H1 (cell line): ENCODE data around the gene NTN1. TPM values are rescaled to one million over a fixed set of nuclear protein-coding genes. Genes with fewer than 3 reads are reported as not detected.

Source experiments
- CTCF ChIA-PET: fragments of 300-600 bp; sonication (Branson Sonifier 250); formaldehyde crosslinking; loops from one replicate; lab custom pipeline; 2021; ENCODE audit not compliant: partially characterized antibody; lab: Charles Lee
- POLR2A ChIA-PET: fragments of 300-600 bp; sonication (Branson Sonifier 250); formaldehyde crosslinking; loops from one replicate; lab custom pipeline; 2021; ENCODE audit warnings: inconsistent platforms; ENCODE audit not compliant: partially characterized antibody; lab: Charles Lee
- DNase-seq, 2 experiments: peaks; one replicate each; pipeline versions ENCODE4 v3.0.0 to v3.0.0-alpha.2; 2010 to 2022; ENCODE audit warnings: low spot score in 2 of 2, low read depth in 1 of 2, mixed read lengths in 1 of 2
- FAIRE-seq: peaks from 2 replicates; lab custom pipeline; 2011; peaks lifted over from hg19 to GRCh38; lab: Jason Lieb, UNC
- H2AFZ ChIP-seq: 2 replicates; pipeline ENCODE4 v1.8.1; 2012; ENCODE audit warnings: low read length, inconsistent platforms
- H2AK5ac ChIP-seq: 2 replicates; pipeline ENCODE4 v1.6.1; 2013; ENCODE audit warnings: low read depth, low read length
- H2BK120ac ChIP-seq: replicated peaks from 2 replicates; pipeline ENCODE3; 2013; ENCODE audit warnings: low read depth, low read length, inconsistent platforms
- H2BK12ac ChIP-seq: 2 replicates; pipeline ENCODE4 v1.6.1; 2013; ENCODE audit warnings: low read depth, low read length
- H2BK15ac ChIP-seq: 2 replicates; pipeline ENCODE4 v1.6.1; 2013; ENCODE audit warnings: low read length
- H2BK20ac ChIP-seq: 2 replicates; pipeline ENCODE4 v1.6.1; 2013; ENCODE audit warnings: low read length
- H2BK5ac ChIP-seq: 2 replicates; pipeline ENCODE4 v1.6.1; 2013; ENCODE audit warnings: low read depth, low read length
- H3K14ac ChIP-seq: 2 replicates; pipeline ENCODE4 v1.6.1; 2013; ENCODE audit warnings: inconsistent platforms; ENCODE audit not compliant: insufficient read length
- H3K18ac ChIP-seq: 2 replicates; pipeline ENCODE4 v1.6.1; 2013; ENCODE audit warnings: low read length; ENCODE audit errors: extremely low read depth
- H3K23ac ChIP-seq: 2 replicates; pipeline ENCODE4 v1.6.1; 2013; ENCODE audit warnings: inconsistent platforms; ENCODE audit not compliant: insufficient read length
- H3K23me2 ChIP-seq: 2 replicates; pipeline ENCODE4 v1.6.1; 2013; ENCODE audit warnings: low read depth, low read length
- H3K27ac ChIP-seq: 2 replicates; pipeline ENCODE4 v1.6.1; 2011; ENCODE audit warnings: low read depth, low read length, inconsistent platforms
- H3K27me3 ChIP-seq, 4 experiments: replicated peaks in 1 of 4; 1 replicate in 1 of 4; 2 replicates in 3 of 4; pipeline versions ENCODE4 v1.6.1 to v1.8.1; 2011 to 2013; ENCODE audit warnings: low read length in 3 of 4, mild to moderate bottlenecking in 3 of 4, inconsistent platforms in 2 of 4, mixed read lengths in 2 of 4, moderate library complexity in 1 of 4; ENCODE audit not compliant: control insufficient read depth in 3 of 4, insufficient read depth in 3 of 4; ENCODE audit errors: extremely low read depth in 1 of 4
- H3K36me3 ChIP-seq, 4 experiments: 2 replicates each; pipeline versions ENCODE4 v1.6.1 to v1.8.1; 2011 to 2013; ENCODE audit warnings: mild to moderate bottlenecking in 4 of 4, low read length in 3 of 4, moderate library complexity in 2 of 4, control low read depth in 1 of 4, inconsistent platforms in 1 of 4; ENCODE audit not compliant: insufficient read depth in 4 of 4, control insufficient read depth in 2 of 4
- H3K4ac ChIP-seq: replicated peaks from 2 replicates; pipeline ENCODE3; 2013; ENCODE audit warnings: low read length, low read depth, mixed read lengths, inconsistent platforms; ENCODE audit not compliant: insufficient read length
- H3K4me1 ChIP-seq, 4 experiments: replicated peaks in 1 of 4; 1 replicate in 1 of 4; 2 replicates in 3 of 4; pipeline versions ENCODE4 v1.6.1 to v1.8.1; 2011 to 2013; ENCODE audit warnings: low read length in 3 of 4, inconsistent platforms in 2 of 4, mixed read lengths in 1 of 4; ENCODE audit not compliant: insufficient read depth in 4 of 4, control insufficient read depth in 3 of 4
- H3K4me2 ChIP-seq, 2 experiments: 2 replicates each; pipeline versions ENCODE4 v1.6.1 to v1.8.1; 2011 to 2013; ENCODE audit warnings: low read depth in 2 of 2, low read length in 2 of 2, control low read depth in 1 of 2, inconsistent platforms in 1 of 2, mild to moderate bottlenecking in 1 of 2; ENCODE audit not compliant: insufficient read depth in 1 of 2
- H3K4me3 ChIP-seq, 4 experiments: fragments of 200-600, 300-600 bp in 1 of 4; sonication (generic), shearing (Covaris generic), sonication (Bioruptor Twin) in 1 of 4; 2 replicates each; pipeline versions ENCODE4 v1.5.1 to v1.8.1; 2011 to 2016; ENCODE audit warnings: low read length in 4 of 4, low read depth in 3 of 4, control low read depth in 2 of 4, inconsistent platforms in 2 of 4, mild to moderate bottlenecking in 2 of 4, mixed read lengths in 1 of 4, moderate library complexity in 1 of 4; ENCODE audit not compliant: insufficient read depth in 2 of 4; ENCODE audit errors: extremely low read depth in 1 of 4
- H3K56ac ChIP-seq: replicated peaks from 2 replicates; pipeline ENCODE3; 2013; ENCODE audit warnings: low read depth, mild to moderate bottlenecking, mixed read lengths, low read length, inconsistent platforms; ENCODE audit not compliant: insufficient read length
- H3K79me1 ChIP-seq: 2 replicates; pipeline ENCODE4 v1.6.1; 2013; ENCODE audit warnings: low read depth, low read length, control low read depth
- H3K79me2 ChIP-seq, 2 experiments: 2 replicates each; pipeline versions ENCODE4 v1.6.1 to v1.8.1; 2012 to 2013; ENCODE audit warnings: low read length in 2 of 2, mild to moderate bottlenecking in 2 of 2, inconsistent platforms in 1 of 2; ENCODE audit not compliant: insufficient read depth in 2 of 2, control insufficient read depth in 1 of 2
- H3K9ac ChIP-seq, 4 experiments: replicated peaks in 1 of 4; 1 replicate in 1 of 4; 2 replicates in 3 of 4; pipeline versions ENCODE4 v1.6.1 to v1.8.1; 2011 to 2013; ENCODE audit warnings: low read depth in 3 of 4, low read length in 3 of 4, control low read depth in 2 of 4, mild to moderate bottlenecking in 2 of 4, moderate library complexity in 2 of 4, inconsistent platforms in 1 of 4; ENCODE audit errors: extremely low read depth in 1 of 4
- H3K9me3 ChIP-seq, 2 experiments: 2 replicates each; pipeline versions ENCODE4 v1.6.1 to v1.8.1; 2012 to 2013; ENCODE audit warnings: mild to moderate bottlenecking in 2 of 2, moderate library complexity in 2 of 2, control low read depth in 1 of 2, inconsistent platforms in 1 of 2, low read depth in 1 of 2, low read length in 1 of 2, mixed read lengths in 1 of 2; ENCODE audit not compliant: insufficient read depth in 2 of 2
- H4K20me1 ChIP-seq, 2 experiments: replicated peaks in 1 of 2; 2 replicates each; pipeline versions ENCODE3 to v1.8.1; 2011 to 2013; ENCODE audit warnings: inconsistent platforms in 2 of 2, low read length in 2 of 2, mild to moderate bottlenecking in 1 of 2; ENCODE audit not compliant: insufficient read depth in 2 of 2, control insufficient read depth in 1 of 2
- H4K5ac ChIP-seq: 2 replicates; pipeline ENCODE4 v1.6.1; 2013; ENCODE audit warnings: low read length, low read depth, mixed read lengths, inconsistent platforms; ENCODE audit not compliant: insufficient read length
- H4K8ac ChIP-seq: 2 replicates; pipeline ENCODE4 v1.8.0; 2013; ENCODE audit warnings: mild to moderate bottlenecking, moderate library complexity, low read length, inconsistent platforms; ENCODE audit not compliant: insufficient read depth; ENCODE audit errors: extremely low read depth
- H4K91ac ChIP-seq: replicated peaks from 2 replicates; pipeline ENCODE3; 2013; ENCODE audit warnings: low read length, mixed read lengths, inconsistent platforms; ENCODE audit not compliant: insufficient read length
- BCL11A ChIP-seq, 2 experiments: IDR thresholded peaks; one replicate each; pipeline ENCODE4 v1.6.1; 2011; ENCODE audit warnings: low read depth in 2 of 2, low read length in 2 of 2, mild to moderate bottlenecking in 2 of 2
- CEBPB ChIP-seq: IDR thresholded peaks from 2 replicates; pipeline ENCODE4 v1.6.1; 2012; ENCODE audit warnings: low read depth, low read length
- EGR1 ChIP-seq: IDR thresholded peaks from 2 replicates; pipeline ENCODE4 v1.6.1; 2011; ENCODE audit warnings: low read depth, low read length, borderline replicate concordance
- GABPA ChIP-seq: IDR thresholded peaks from 2 replicates; pipeline ENCODE4 v1.6.1; 2011; ENCODE audit warnings: mild to moderate bottlenecking, low read length, moderate library complexity, borderline replicate concordance; ENCODE audit not compliant: insufficient read depth
- KDM1A ChIP-seq: fragments of 200-600, 300-600 bp; sonication (generic); IDR thresholded peaks from 2 replicates; pipeline ENCODE4 v1.7.1; 2016; ENCODE audit warnings: mild to moderate bottlenecking, low read length, borderline replicate concordance
- KDM4A ChIP-seq: IDR thresholded peaks from one replicate; pipeline ENCODE4 v1.7.1; 2012; ENCODE audit warnings: low read depth, mild to moderate bottlenecking, moderate library complexity, low read length, inconsistent platforms; ENCODE audit not compliant: severe bottlenecking
- MAFK ChIP-seq: IDR thresholded peaks from 2 replicates; pipeline ENCODE4 v1.6.1; 2012; ENCODE audit warnings: low read depth, mild to moderate bottlenecking, improper control_type of control experiment, low read length
- POLR2A ChIP-seq, 2 experiments: IDR thresholded peaks; 1 replicate in 1 of 2; 2 replicates in 1 of 2; pipeline ENCODE4 v1.6.1; 2011; ENCODE audit warnings: low read depth in 2 of 2, low read length in 2 of 2, mild to moderate bottlenecking in 2 of 2; ENCODE audit errors: control extremely low read depth in 1 of 2
- RFX5 ChIP-seq: IDR thresholded peaks from 2 replicates; pipeline ENCODE4 v1.6.1; 2011; ENCODE audit warnings: low read depth, low read length, improper control_type of control experiment, borderline replicate concordance
- RNF2 ChIP-seq: fragments of 200-900, 300-1000 bp; sonication (generic); IDR thresholded peaks from 2 replicates; pipeline ENCODE4 v1.7.1; 2016; ENCODE audit warnings: borderline replicate concordance, low read depth, mild to moderate bottlenecking, antibody characterized with exemption, low read length; ENCODE audit not compliant: poor library complexity, severe bottlenecking; ENCODE audit errors: missing control alignments
- SAP30 ChIP-seq: fragments of 300-600 bp; sonication (generic); IDR thresholded peaks from 2 replicates; pipeline ENCODE4 v1.7.1; 2012; ENCODE audit warnings: low read length, moderate library complexity, mild to moderate bottlenecking, inconsistent platforms; ENCODE audit not compliant: insufficient read depth, insufficient replicate concordance
- TEAD4 ChIP-seq: IDR thresholded peaks from 2 replicates; pipeline ENCODE4 v1.6.1; 2012; ENCODE audit warnings: low read depth, low read length, inconsistent platforms, mixed read lengths
- USF2 ChIP-seq: IDR thresholded peaks from 2 replicates; pipeline ENCODE4 v1.6.1; 2011; ENCODE audit warnings: low read length, improper control_type of control experiment
- YY1 ChIP-seq: IDR thresholded peaks from 2 replicates; pipeline ENCODE4 v1.6.1; 2011; ENCODE audit warnings: low read depth, mild to moderate bottlenecking, low read length
- WGBS, 2 experiments: shearing (Covaris generic) in 1 of 2; methylation state at CpG; one replicate each; pipeline versions ENCODE4 v1.1.6 to v1.1.7; 2013 to 2015; ENCODE audit warnings: low lambda C conversion rate in 2 of 2, mixed read lengths in 2 of 2, inconsistent platforms in 1 of 2, low coverage in 1 of 2, missing lambda C conversion rate in 1 of 2; ENCODE audit not compliant: insufficient replicate concordance in 2 of 2, insufficient coverage in 1 of 2, insufficient read length in 1 of 2; ENCODE audit errors: extremely low coverage in 1 of 2, missing lambda C conversion rate in 1 of 2; 5-methylcytosine and 5-hydroxymethylcytosine counted together
- polyA plus RNA-seq, 7 experiments: library from polyadenylated mRNA; depleted of rRNA in 3 of 7; stranded (reverse) in 5 of 7; unstranded in 2 of 7; fragments of >200 nt in 5 of 7; fragments of 200-250 nt in 2 of 7; gene quantifications; 1 replicate in 5 of 7; 2 replicates in 1 of 7; 4 replicates in 1 of 7; pipeline versions ENCODE4 v1.2.1 to v1.2.3, GENCODE V29; 2011 to 2013; ENCODE audit warnings: missing spikeins in 2 of 7, mixed read lengths in 2 of 7
- total RNA-seq: library from RNA; stranded (reverse); fragmentation: NEBNext Ultra II Directional; extraction: Animal tissue kit (Norgen Biotek cat#: 25700); gene quantifications from 2 replicates; pipeline ENCODE4 v1.2.1, GENCODE V29; 2021

The NTN1 gene
- total and polyA plus RNA-seq, 2 of the 8 experiments (the other 6 are each of a cell fraction or from before 2014, with no cell fraction given) = 2.0 to 2.3 TPM

DNA sequence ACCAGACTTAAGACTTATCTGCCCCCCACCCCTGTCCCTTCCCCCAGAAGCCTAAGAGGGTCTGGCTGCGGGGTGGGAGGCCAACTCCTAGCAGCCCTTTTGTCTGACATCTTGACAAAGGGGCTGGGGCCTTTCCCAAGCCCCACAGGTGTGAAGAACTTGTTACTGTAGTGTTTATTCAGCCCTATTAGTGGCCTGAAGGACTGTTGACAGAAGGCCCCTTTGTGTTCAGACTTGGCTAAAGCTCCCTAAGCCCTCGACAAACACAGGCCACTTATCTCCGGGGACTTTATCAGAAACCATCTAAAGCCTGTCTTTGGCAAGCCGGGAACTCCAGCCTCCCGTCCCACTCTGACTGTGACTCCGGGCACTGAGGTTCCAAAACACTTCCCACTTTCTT, 129.8 kb downstream of the NTN1 start:
- Histone ChIP-seq H3K9ac (no peak overlapping the region), H3K4me1 (peaks cover 0 to 5% (median 0%) of the 10 kb centered on the region in 4 experiments; a peak in 1 of 7 replicates)
- TF ChIP-seq USF2 = no peak
- TF ChIP-seq MAFK = no peak
- TF ChIP-seq EGR1 = no peak
- no peak for TF ChIP-seq RFX5
- no peak for TF ChIP-seq KDM1A
- no peak for TF ChIP-seq YY1
- TF ChIP-seq SAP30 = no peak
- TF ChIP-seq POLR2A (IDR thresholded peaks at IDR 0.05; ENCODE audit: control extremely low read depth in 1 of 2, low read depth in 2 of 2, low read length in 2 of 2) = no peak
- TF ChIP-seq BCL11A (IDR thresholded peaks at IDR 0.05; ENCODE audit: low read depth in 2 of 2, low read length in 2 of 2) = no peak
- no peak for TF ChIP-seq TEAD4
- TF ChIP-seq KDM4A = no peak
- no peak for TF ChIP-seq GABPA
- TF ChIP-seq CEBPB = no peak
- no peak for TF ChIP-seq RNF2

More for the DNA sequence above, 129.8 kb downstream of the NTN1 start:
- Histone ChIP-seq H2AK5ac (no peak overlapping the region), H3K14ac (no peak overlapping the region), H2BK20ac (no peak overlapping the region), H2BK15ac (0 out of 2 replicates have a peak overlapping the region, but pooled peaks have one; percentile 46), H4K91ac (no peak overlapping the region), H3K4ac (no peak overlapping the region), H3K79me1 (no peaks in the 10 kb centered on the region), H3K79me2 (no peaks in the 10 kb centered on the region), H3K56ac (no peak overlapping the region), H3K9me3 (no peaks in the 10 kb centered on the region), H3K4me2 (no peak overlapping the region), H3K23me2 (no peaks in the 10 kb centered on the region), H2BK120ac (no peak overlapping the region), H2AFZ (no peak overlapping the region), H3K36me3 (no peaks in the 10 kb centered on the region), H3K4me3 (no peak overlapping the region), H3K27me3 (no peaks in the 10 kb centered on the region), H4K8ac (no peak overlapping the region), H4K20me1 (no peaks in the 10 kb centered on the region), H4K5ac (no peak overlapping the region), H2BK12ac (no peak overlapping the region), H3K27ac (no peak overlapping the region), H3K23ac (no peak overlapping the region), H3K18ac (no peak overlapping the region), H2BK5ac (no peak overlapping the region)
- CTCF ChIA-PET = no interaction called here
- WGBS, 2 experiments = 90% methylated on average over 6 of the region's 6 CpGs; no CpG with 5 or more reads in 1 of the 2 experiments
- DNase-seq = no peak
- FAIRE-seq = no peak
- POLR2A ChIA-PET = no interaction called here
